PC-9 (cell line): ENCODE results near the gene GALNT2.

Experiments
- EZH2 ChIP-seq: fragments of 200-600 bp; sonication (generic); IDR thresholded peaks from 2 replicates; pipeline ENCODE4 v1.8.0; 2017; ENCODE audit warnings: antibody characterized with exemption, low read depth
- TF ChIP-seq, protein P1 (sequence below): fragments of 200-600 bp; sonication (generic); conservative IDR thresholded peaks from 2 replicates; pipeline ENCODE4 v1.6.1; 2017; ENCODE audit warnings: mixed run types, antibody characterized with exemption, mild to moderate bottlenecking, moderate library complexity

DNA sequence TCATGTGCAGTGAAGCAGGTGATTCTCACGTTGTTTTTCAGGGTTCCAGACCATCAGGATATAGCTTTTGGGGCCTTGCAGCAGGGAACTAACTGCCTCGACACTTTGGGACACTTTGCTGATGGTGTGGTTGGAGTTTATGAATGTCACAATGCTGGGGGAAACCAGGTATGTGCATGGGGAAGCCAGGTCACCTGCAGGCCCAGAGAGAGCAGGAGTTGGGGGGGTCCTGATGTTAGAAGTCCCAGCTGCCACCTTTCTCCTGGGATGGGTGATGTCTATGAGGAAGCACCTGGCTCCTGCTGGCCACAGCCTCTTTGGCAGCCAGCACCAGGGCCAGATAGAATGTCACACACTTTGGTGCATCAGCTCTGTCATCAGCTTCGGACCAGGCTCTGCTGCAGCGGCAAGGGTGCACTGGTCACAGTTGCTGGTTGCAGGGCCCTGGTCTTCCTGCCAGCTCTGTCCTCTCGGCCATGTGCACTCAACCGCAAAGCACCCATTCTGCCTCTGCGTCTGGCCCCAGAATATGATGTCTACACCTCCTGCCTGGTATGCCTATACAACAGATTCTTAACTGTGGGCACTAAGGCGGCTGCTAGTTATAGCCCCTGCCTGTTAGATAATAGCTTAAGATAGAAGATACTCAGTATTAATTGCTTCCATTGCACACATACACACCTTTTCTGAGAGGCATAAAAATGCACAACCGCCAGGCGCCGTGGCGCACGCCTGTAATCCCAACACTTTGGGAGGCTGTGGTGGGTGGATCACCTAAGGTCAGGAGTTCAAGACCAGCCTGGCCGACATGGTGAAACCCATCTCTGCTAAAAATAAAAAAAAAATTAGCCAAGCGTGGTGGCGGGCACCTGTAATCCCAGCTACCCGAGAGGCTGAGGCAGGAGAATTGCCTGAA is 198.4 kb downstream of the GALNT2 start:
- TF ChIP-seq, protein P1, sequence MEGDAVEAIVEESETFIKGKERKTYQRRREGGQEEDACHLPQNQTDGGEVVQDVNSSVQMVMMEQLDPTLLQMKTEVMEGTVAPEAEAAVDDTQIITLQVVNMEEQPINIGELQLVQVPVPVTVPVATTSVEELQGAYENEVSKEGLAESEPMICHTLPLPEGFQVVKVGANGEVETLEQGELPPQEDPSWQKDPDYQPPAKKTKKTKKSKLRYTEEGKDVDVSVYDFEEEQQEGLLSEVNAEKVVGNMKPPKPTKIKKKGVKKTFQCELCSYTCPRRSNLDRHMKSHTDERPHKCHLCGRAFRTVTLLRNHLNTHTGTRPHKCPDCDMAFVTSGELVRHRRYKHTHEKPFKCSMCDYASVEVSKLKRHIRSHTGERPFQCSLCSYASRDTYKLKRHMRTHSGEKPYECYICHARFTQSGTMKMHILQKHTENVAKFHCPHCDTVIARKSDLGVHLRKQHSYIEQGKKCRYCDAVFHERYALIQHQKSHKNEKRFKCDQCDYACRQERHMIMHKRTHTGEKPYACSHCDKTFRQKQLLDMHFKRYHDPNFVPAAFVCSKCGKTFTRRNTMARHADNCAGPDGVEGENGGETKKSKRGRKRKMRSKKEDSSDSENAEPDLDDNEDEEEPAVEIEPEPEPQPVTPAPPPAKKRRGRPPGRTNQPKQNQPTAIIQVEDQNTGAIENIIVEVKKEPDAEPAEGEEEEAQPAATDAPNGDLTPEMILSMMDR = no peak
- no peak for TF ChIP-seq EZH2
